GM21367 (cell line): ENCODE measurements around the gene RMND5A.

Experiments used
- ATAC-seq: cut with Tn5 transposase; IDR thresholded peaks from one replicate; pipeline ENCODE4 v1.9.1; 2021; ENCODE audit not compliant: unreplicated experiment

The RMND5A gene

DNA sequence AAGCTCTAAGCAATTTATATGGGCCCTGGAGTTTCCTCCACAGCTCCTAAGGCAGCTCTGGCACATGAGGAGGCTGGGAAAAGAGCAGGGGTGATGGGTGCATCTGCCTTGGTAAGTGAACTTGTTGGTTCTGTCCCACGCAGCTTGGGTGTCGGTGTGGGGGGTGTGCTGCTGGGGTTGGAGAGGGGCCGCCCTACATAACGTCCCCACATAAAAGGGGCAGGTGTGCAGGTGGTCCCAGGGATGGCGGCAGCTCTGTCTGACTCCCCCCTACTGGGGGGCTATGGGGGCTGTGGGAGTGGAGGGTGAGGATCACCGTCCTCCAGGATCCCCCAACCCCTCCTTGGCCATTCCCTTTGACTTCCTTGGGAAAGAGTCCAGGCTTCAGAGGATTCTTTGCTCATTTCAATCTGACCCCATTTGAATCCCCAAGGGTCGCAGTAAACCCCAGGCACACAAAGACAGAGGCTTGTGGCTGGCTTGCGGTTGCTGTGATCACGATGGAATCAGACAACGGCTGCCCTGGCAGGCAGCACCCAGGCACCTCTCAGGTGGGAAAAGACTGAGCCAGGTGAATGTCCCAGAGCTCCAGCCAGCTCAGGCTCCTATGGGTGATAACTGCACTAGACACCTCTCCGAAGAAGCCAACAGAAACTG is 105.1 kb downstream of the RMND5A start:
- no peak for ATAC-seq

DNA sequence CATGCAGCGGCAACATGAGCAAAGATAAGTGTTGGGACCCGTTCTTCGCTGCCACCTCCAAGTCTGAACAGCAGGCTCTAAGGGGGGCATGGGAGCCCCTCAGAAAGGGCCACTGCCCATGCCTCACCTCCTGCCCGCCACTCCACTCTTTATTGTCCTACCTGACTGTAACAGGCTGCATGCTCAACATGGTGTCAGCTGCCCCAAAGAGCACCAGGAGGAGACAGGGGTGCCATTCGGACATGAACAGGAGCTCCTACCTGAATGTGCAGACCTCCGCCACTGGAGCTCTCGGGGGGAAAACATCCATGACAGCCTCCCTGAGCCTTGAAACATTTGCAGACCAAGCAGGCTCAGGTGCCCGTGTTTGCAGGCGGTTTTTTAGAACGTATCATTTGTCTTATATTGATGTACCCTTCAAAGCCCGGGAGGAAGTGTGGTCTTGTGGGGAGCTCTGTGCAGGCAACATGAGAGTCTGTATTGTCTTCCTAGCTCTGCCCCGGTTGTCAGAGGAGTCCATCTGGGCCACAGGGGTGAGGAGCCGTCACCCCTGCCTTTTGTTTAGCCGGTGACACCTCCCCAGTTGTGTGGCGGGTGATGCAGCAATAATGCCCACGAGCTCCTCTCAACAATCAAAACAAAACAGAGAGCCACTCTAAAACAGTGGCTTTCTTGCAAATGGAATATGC is 105.7 kb downstream of the RMND5A start:
- no peak for ATAC-seq

DNA sequence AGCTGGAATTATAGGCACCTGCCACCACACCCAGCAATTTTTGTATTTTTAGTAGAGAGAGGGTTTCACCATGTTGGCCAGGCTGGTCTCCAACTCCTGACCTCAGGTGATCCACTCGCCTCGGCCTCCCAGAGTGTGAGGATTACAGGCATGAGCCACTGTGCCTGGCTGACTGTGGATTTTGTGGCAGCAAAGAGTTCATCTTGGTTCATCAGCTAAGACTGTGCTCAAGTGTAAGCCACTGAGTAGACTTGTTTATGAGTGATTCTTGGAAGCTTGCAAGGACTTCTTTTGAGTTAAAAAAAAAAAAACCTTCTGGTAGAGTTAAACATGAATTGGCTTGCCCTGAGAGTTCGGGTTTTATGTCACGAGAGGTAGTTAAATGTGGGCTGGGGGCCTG is 106.9 kb downstream of the RMND5A start:
- no peak for ATAC-seq
